Gastrocnemius medialis (tissue), 4 donors: ENCODE data around the gene MMP17. TPM values are rescaled to one million over a fixed set of nuclear protein-coding genes. Genes with fewer than 3 reads are reported as not detected.
"Not testable (repeated sequence)": the region's sequence is repeated elsewhere in the genome, so short reads cannot be mapped to it uniquely, and the experiment has no call there.

Experiments
- ATAC-seq, 2 donors: fragments of 150-250 bp; one replicate each; pipeline ENCODE4 v1.9.1; 2016
- DNase-seq, 2 donors: peaks; one replicate each; pipeline ENCODE4 v3.0.0-alpha.2; 2019
- H3K27ac ChIP-seq, 4 donors: fragments of 200-600 bp; sonication (generic); 1 replicate in 1 of 4; 2 replicates in 3 of 4; pipeline ENCODE4 v1.5.1; 2016 to 2018; ENCODE audit warnings: mild to moderate bottlenecking in 2 of 4, moderate library complexity in 1 of 4
- H3K27me3 ChIP-seq, 3 donors: fragments of 200-600 bp; sonication (generic) in 2 of 3; 1 replicate in 1 of 3; 2 replicates in 2 of 3; pipeline versions ENCODE4 v1.5.1 to v1.6.0; 2016 to 2019; ENCODE audit warnings: mild to moderate bottlenecking in 1 of 3, moderate library complexity in 1 of 3
- H3K36me3 ChIP-seq, 2 donors: fragments of 200-600 bp; sonication (generic) in 1 of 2; one replicate each; pipeline ENCODE4 v1.5.1; 2017 to 2018
- H3K4me1 ChIP-seq, 2 donors: fragments of 200-600 bp; sonication (generic) in 1 of 2; one replicate each; pipeline ENCODE4 v1.5.1; 2016 to 2017; ENCODE audit warnings: mild to moderate bottlenecking in 2 of 2
- H3K4me3 ChIP-seq, 4 donors: fragments of 200-600 bp; sonication (generic) in 3 of 4; 1 replicate in 1 of 4; 2 replicates in 3 of 4; pipeline ENCODE4 v1.5.1; 2016 to 2019; ENCODE audit warnings: mild to moderate bottlenecking in 2 of 4
- H3K9me3 ChIP-seq, 3 donors: fragments of 200-600 bp; sonication (generic) in 2 of 3; 1 replicate in 1 of 3; 2 replicates in 2 of 3; pipeline ENCODE4 v1.5.1; 2016 to 2019
- POLR2A ChIP-seq, 2 donors: fragments of 450-650 bp; IDR thresholded peaks; one replicate each; pipeline ENCODE4 v1.6.1; 2017; ENCODE audit warnings: antibody characterized with exemption in 2 of 2, mild to moderate bottlenecking in 2 of 2, moderate library complexity in 2 of 2
- in situ Hi-C, 4 donors: fragments of 200-750 bp; cut with MboI; loops; one replicate each; pipeline versions ENCODE4 v1.15.0 to v1.8.0; 2017; ENCODE audit warnings: low sequenced_read_pairs in 4 of 4
- intact Hi-C: fragments of 100-400 bp; cut with DNase I; formaldehyde crosslinking; loops from one replicate; pipeline ENCODE4 v1.15.1; 2023; ENCODE audit warnings: low total_unique reads
- total RNA-seq, 4 donors: library from RNA; depleted of rRNA; stranded (reverse); fragments of >200 nt; gene quantifications; one replicate each; pipeline versions ENCODE4 v1.1.0 to v1.2.3, GENCODE V29; 2016
- TF ChIP-seq, protein P1 (sequence below), 5 experiments: fragments of 450-650 bp in 3 of 5; fragments of 200-600 bp in 2 of 5; sonication (generic) in 2 of 5; IDR thresholded peaks in 4 of 5; conservative IDR thresholded peaks in 1 of 5; 1 replicate in 4 of 5; 2 replicates in 1 of 5; pipeline ENCODE4 v1.5.1; 2016 to 2019; ENCODE audit warnings: antibody characterized with exemption in 5 of 5, mild to moderate bottlenecking in 3 of 5, moderate library complexity in 3 of 5

MMP17 gene
- total RNA-seq, 4 donors from 2014 or later, result 0.75 to 1.6 (median 1.4) TPM; not detected in 1

DNA sequence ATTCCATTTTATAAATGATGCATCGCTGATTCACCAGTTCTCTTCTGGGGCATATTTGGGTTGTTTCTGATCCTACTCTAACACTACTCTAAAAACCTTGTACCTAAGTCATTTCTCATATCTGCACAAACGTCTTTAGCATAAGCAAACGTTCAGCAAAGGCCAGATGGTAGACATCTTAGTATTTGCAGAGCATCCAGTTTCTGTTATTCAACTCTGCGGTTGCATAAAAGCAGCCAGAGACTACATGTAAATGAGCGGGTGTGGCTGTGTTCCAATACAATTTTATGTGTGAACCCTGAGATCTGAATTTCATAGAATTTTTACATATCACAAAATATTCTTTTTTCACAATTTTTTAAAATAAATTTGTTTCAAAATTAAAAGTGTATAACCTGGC, 22.8 kb upstream of the MMP17 start:
- Histone ChIP-seq H3K27me3 (no peaks in the 10 kb centered on the region), H3K9me3 (no peaks in the 10 kb centered on the region), H3K4me1 (no peaks in the 10 kb centered on the region), H3K27ac (no peak overlapping the region), H3K4me3 (no peak overlapping the region), H3K36me3 (peaks cover 0 to 10% of the 10 kb centered on the region in 2 donors)
- ATAC-seq (no peak), DNase-seq (no peak)
- in situ Hi-C loops, result no loop called here
- intact Hi-C loops, result no loop called here
- no peak for TF ChIP-seq POLR2A (IDR thresholded peaks at IDR 0.05)
- TF ChIP-seq, protein P1, sequence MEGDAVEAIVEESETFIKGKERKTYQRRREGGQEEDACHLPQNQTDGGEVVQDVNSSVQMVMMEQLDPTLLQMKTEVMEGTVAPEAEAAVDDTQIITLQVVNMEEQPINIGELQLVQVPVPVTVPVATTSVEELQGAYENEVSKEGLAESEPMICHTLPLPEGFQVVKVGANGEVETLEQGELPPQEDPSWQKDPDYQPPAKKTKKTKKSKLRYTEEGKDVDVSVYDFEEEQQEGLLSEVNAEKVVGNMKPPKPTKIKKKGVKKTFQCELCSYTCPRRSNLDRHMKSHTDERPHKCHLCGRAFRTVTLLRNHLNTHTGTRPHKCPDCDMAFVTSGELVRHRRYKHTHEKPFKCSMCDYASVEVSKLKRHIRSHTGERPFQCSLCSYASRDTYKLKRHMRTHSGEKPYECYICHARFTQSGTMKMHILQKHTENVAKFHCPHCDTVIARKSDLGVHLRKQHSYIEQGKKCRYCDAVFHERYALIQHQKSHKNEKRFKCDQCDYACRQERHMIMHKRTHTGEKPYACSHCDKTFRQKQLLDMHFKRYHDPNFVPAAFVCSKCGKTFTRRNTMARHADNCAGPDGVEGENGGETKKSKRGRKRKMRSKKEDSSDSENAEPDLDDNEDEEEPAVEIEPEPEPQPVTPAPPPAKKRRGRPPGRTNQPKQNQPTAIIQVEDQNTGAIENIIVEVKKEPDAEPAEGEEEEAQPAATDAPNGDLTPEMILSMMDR (IDR thresholded peaks at IDR 0.05 in 4 of 5, conservative IDR thresholded peaks at IDR 0.05 in 1 of 5), result no peak

DNA sequence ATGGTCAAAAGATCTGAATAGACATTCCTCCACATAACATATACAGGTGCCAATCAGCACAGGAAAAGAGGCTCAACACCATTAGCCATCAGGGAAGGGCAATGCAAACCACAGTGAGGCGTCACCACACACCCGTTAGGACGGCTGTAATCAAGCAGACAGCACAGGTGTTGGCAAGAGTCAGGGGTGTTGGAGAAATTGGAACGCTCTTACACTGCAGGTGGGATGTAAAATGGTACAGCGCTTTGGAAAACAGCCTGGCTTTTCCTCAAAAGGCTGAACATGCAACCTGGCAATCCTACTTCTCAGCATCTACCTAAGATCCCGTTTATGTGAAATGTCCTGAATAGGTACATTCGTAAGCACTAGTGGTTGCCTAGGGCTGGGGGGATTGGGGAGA, 21.5 kb upstream of the MMP17 start:
- peaks cover 0 to 9% of the 10 kb centered on the region in 2 donors for H3K36me3 ChIP-seq
- no peaks in the 10 kb centered on the region for H3K4me1 ChIP-seq
- intact Hi-C loops, result no loop called here
- no peak for DNase-seq
- no peaks in the 10 kb centered on the region for H3K9me3 ChIP-seq
- no peak overlapping the region for H3K4me3 ChIP-seq
- ATAC-seq, result no peak
- H3K27me3 ChIP-seq, result no peaks in the 10 kb centered on the region
- in situ Hi-C loops, result no loop called here
- no peak overlapping the region for H3K27ac ChIP-seq
- no peak for TF ChIP-seq POLR2A (IDR thresholded peaks at IDR 0.05)
- TF ChIP-seq, protein P1 (IDR thresholded peaks at IDR 0.05 in 4 of 5, conservative IDR thresholded peaks at IDR 0.05 in 1 of 5), result no peak

DNA sequence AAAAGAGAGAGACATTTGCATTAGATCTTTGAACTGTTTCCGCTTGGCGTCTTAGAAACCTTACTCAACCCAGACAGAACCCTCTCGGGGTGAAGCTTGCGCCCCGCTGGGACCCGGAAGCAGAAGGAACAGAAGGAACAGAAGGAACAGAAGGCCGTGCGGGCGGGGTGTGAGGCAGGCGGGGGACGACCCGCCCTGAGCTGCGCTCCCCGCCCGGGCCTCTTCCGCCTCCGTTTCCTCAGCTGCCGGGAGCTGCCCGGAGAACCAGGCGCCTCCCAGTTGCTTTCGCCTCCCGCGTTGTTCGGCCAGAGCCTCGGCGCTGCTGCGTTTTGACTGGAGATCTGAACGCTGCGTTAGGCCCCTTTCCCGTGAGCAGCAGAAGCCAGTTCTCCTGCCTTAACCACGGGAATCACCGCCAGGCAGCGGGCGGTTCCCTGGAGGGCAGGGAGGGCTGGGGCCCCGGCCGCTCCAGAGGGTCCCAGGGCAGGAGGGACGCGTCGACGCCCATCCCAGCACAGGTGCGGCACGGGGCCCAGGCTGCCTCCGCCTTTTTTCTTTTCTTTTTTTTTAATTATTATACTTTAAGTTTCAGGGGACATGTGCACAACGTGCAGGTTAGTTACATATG, 19.3 kb upstream of the MMP17 start:
- Histone ChIP-seq H3K9me3 (no peaks in the 10 kb centered on the region), H3K36me3 (no peaks in the 10 kb centered on the region), H3K4me1 (no peaks in the 10 kb centered on the region), H3K4me3 (peak overlapping the region in 1 of 4 donors; percentile 40), H3K27ac (no peak overlapping the region), H3K27me3 (no peaks in the 10 kb centered on the region)
- in situ Hi-C loops (no loop called here), intact Hi-C loops (no loop called here)
- DNase-seq (no peak), ATAC-seq (no peak)
- TF ChIP-seq, protein P1 (IDR thresholded peaks at IDR 0.05 in 4 of 5, conservative IDR thresholded peaks at IDR 0.05 in 1 of 5), result no peak
- no peak for TF ChIP-seq POLR2A (IDR thresholded peaks at IDR 0.05)

DNA sequence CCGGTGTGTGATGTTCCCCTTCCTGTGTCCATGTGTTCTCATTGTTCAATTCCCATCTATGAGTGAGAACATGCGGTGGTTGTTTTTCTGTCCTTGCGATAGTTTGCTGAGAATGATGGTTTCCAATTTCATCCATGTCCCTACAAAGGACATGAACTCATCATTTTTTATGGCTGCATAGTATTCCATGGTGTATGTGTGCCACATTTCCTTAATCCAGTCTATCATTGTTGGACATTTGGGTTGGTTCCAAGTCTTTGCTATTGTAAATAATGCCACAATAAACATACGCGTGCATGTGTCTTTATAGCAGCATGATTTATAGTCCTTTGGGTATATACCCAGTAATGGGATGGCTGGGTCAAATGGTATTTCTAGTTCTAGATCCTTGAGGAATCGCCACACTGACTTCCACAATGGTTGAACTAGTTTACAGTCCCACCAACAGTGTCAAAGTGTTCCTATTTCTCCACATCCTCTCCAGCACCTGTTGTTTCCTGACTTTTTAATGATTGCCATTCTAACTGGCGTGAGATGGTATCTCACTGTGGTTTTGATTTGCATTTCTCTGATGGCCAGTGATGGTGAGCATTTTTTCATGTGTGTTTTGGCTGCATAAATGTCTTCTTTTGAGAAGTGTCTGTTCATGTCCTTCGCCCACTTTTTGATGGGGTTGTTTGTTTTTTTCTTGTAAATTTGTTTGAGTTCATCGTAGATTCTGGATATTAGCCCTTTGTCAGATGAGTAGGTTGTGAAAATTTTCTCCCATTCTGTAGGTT, 18.5 kb upstream of the MMP17 start:
- H3K4me1 ChIP-seq, intact Hi-C loops, H3K27me3 ChIP-seq, H3K9me3 ChIP-seq, ATAC-seq, DNase-seq, in situ Hi-C loops, H3K36me3 ChIP-seq, H3K4me3 ChIP-seq, H3K27ac ChIP-seq: not testable (repeated sequence)

DNA sequence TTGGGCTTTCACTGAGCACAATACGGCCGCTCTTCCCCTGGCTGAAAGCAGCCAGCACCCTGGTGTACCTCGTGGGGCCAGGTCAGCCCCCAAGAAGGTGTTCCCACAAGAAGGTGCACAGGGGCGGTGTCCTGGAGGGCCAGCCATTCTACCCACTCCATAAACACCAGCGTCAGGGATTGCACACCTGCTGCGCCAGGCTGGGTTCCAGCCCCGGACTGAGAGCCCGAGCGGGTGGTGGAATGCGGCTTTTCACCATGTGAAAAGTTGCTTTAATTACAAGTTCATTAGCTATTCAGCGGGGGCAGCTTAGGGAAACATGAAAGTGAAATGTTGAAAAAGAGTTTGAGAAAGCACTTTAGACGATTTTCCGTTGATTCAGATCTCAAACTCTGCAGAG, 17.5 kb upstream of the MMP17 start:
- Histone ChIP-seq H3K4me3 (no peak overlapping the region), H3K36me3 (no peaks in the 10 kb centered on the region), H3K9me3 (no peaks in the 10 kb centered on the region), H3K27ac (no peak overlapping the region), H3K4me1 (no peaks in the 10 kb centered on the region), H3K27me3 (no peaks in the 10 kb centered on the region)
- ATAC-seq (no peak), DNase-seq (no peak)
- in situ Hi-C loops, result no loop called here
- intact Hi-C loops, result no loop called here
- TF ChIP-seq, protein P1 (IDR thresholded peaks at IDR 0.05 in 4 of 5, conservative IDR thresholded peaks at IDR 0.05 in 1 of 5), result no peak
- no peak for TF ChIP-seq POLR2A (IDR thresholded peaks at IDR 0.05)
